Neural progenitor cell (in vitro differentiated cells): ENCODE data around the gene APOBEC3A. TPM values are rescaled to one million over a fixed set of nuclear protein-coding genes. Genes with fewer than 3 reads are reported as not detected.

Source experiments
- DNase-seq: peaks from one replicate; pipeline ENCODE4 v3.0.0-alpha.2; 2016; ENCODE audit warnings: low spot score
- H2AFZ ChIP-seq: fragments of 200-600 bp; sonication (generic); replicated peaks from 2 replicates; pipeline ENCODE4 v1.6.1; 2016; ENCODE audit warnings: antibody characterized with exemption
- H3F3A ChIP-seq: fragments of 200-600 bp; sonication (generic); 2 replicates; pipeline ENCODE4 v1.6.1; 2016; ENCODE audit warnings: antibody characterized with exemption, low read depth
- H3K27ac ChIP-seq: fragments of 200-600 bp; sonication (generic); 2 replicates; pipeline ENCODE4 v1.5.1; 2016; ENCODE audit warnings: mild to moderate bottlenecking
- H3K27me3 ChIP-seq: fragments of 200-600 bp; sonication (generic); 2 replicates; pipeline ENCODE4 v1.6.1; 2016; ENCODE audit warnings: mild to moderate bottlenecking, moderate library complexity
- H3K36me3 ChIP-seq: fragments of 200-600 bp; sonication (generic); 2 replicates; pipeline ENCODE4 v1.5.1; 2016
- H3K4me1 ChIP-seq: fragments of 200-600 bp; sonication (generic); 2 replicates; pipeline ENCODE4 v1.6.1; 2016; ENCODE audit warnings: mixed run types
- H3K4me2 ChIP-seq: fragments of 200-600 bp; sonication (generic); 2 replicates; pipeline ENCODE4 v1.6.1; 2016
- H3K4me3 ChIP-seq: fragments of 200-600 bp; sonication (generic); 2 replicates; pipeline ENCODE4 v1.5.1; 2016
- H3K79me2 ChIP-seq: fragments of 200-600 bp; sonication (generic); 2 replicates; pipeline ENCODE4 v1.6.1; 2016; ENCODE audit warnings: low read depth
- H3K9ac ChIP-seq: fragments of 200-600 bp; sonication (generic); 2 replicates; pipeline ENCODE4 v1.6.1; 2016
- H3K9me3 ChIP-seq: fragments of 200-600 bp; sonication (generic); 2 replicates; pipeline ENCODE4 v1.5.1; 2016; ENCODE audit warnings: low read depth
- H4K20me1 ChIP-seq: fragments of 200-600 bp; sonication (generic); 2 replicates; pipeline ENCODE4 v1.6.1; 2016; ENCODE audit warnings: low read depth
- H3K27ac Mint-ChIP-seq: 3 replicates; pipeline ENCODE4 v1.8.0; 2021; ENCODE audit warnings: mixed read lengths
- H3K27me3 Mint-ChIP-seq: 2 replicates; pipeline ENCODE4 v1.8.0; 2022; ENCODE audit warnings: low read depth, mild to moderate bottlenecking, inconsistent platforms, moderate library complexity, mixed read lengths; ENCODE audit not compliant: insufficient read depth
- H3K36me3 Mint-ChIP-seq: 3 replicates; pipeline ENCODE4 v1.8.0; 2021; ENCODE audit warnings: mixed read lengths
- H3K4me1 Mint-ChIP-seq: 3 replicates; pipeline ENCODE4 v1.8.0; 2021; ENCODE audit warnings: mixed read lengths
- H3K4me3 Mint-ChIP-seq: 3 replicates; pipeline ENCODE4 v1.8.0; 2021; ENCODE audit warnings: mild to moderate bottlenecking, moderate library complexity, mixed read lengths
- H3K9me3 Mint-ChIP-seq: 3 replicates; pipeline ENCODE4 v1.8.0; 2020; ENCODE audit warnings: mixed read lengths
- EZH2 ChIP-seq: fragments of 200-600 bp; sonication (generic); IDR thresholded peaks from 2 replicates; pipeline ENCODE4 v1.6.1; 2017; ENCODE audit warnings: antibody characterized with exemption, mild to moderate bottlenecking, moderate library complexity
- EZH2phosphoT487 ChIP-seq: fragments of 200-600 bp; sonication (generic); IDR thresholded peaks from 2 replicates; pipeline ENCODE4 v1.6.1; 2017; ENCODE audit warnings: antibody characterized with exemption
- total RNA-seq: library from RNA; depleted of rRNA; stranded (reverse); fragments of >200 nt; gene quantifications from 2 replicates; pipeline ENCODE4 v1.2.3, GENCODE V29; 2015; ENCODE audit warnings: low replicate concordance
- TF ChIP-seq, protein P1 (sequence below): fragments of 200-600 bp; sonication (generic); IDR thresholded peaks from 2 replicates; pipeline ENCODE4 v1.5.1; 2017; ENCODE audit warnings: antibody characterized with exemption, mild to moderate bottlenecking

APOBEC3A gene
- total RNA-seq, 1 donor from 2014 or later: not detected

DNA sequence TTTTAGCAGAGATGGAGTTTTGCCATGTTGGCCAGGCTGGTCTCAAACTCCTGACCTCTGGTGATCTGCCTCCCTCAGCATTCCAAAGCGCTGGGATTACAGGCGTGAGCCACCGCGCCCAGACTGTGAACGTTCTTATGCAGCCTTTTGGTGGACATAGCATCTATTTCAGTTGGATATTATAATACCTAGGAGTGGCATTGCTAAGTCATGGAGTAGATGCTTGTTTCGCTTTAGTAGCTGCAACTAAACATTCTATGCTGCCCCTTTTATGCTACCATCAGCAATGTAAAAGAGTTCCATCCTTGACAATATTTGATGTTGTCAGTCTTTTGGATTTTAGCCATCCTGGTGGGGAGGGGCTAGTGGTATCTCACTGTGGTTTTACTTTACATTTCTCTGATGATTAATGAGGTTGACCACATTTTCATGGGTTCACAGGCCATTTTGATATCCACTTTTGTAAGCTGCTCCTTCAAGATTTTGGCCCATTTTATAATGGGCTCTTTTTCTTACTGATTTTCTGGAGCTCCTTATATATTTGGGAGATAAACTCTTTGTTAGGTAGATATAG lies 16.5 kb upstream of the APOBEC3A start:
- no peak for DNase-seq
- no peak for TF ChIP-seq EZH2phosphoT487
- no peak for TF ChIP-seq EZH2
- TF ChIP-seq, protein P1, sequence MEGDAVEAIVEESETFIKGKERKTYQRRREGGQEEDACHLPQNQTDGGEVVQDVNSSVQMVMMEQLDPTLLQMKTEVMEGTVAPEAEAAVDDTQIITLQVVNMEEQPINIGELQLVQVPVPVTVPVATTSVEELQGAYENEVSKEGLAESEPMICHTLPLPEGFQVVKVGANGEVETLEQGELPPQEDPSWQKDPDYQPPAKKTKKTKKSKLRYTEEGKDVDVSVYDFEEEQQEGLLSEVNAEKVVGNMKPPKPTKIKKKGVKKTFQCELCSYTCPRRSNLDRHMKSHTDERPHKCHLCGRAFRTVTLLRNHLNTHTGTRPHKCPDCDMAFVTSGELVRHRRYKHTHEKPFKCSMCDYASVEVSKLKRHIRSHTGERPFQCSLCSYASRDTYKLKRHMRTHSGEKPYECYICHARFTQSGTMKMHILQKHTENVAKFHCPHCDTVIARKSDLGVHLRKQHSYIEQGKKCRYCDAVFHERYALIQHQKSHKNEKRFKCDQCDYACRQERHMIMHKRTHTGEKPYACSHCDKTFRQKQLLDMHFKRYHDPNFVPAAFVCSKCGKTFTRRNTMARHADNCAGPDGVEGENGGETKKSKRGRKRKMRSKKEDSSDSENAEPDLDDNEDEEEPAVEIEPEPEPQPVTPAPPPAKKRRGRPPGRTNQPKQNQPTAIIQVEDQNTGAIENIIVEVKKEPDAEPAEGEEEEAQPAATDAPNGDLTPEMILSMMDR: no peak
- Histone ChIP-seq H3F3A (no peaks in the 10 kb centered on the region), H3K27me3 (no peaks in the 10 kb centered on the region), H3K79me2 (no peaks in the 10 kb centered on the region), H3K36me3 (no peaks in the 10 kb centered on the region), H2AFZ (no peak overlapping the region), H3K27ac (no peak overlapping the region), H3K4me2 (no peak overlapping the region), H3K4me3 (no peak overlapping the region), H3K9ac (no peak overlapping the region), H4K20me1 (no peaks in the 10 kb centered on the region), H3K9me3 (no peaks in the 10 kb centered on the region), H3K4me1 (no peaks in the 10 kb centered on the region)
- H3K27ac Mint-ChIP-seq: no peak overlapping the region
- peaks cover 14% of the 10 kb centered on the region for H3K27me3 Mint-ChIP-seq
- H3K9me3 Mint-ChIP-seq: no peaks in the 10 kb centered on the region
- H3K4me3 Mint-ChIP-seq: no peak overlapping the region
- no peaks in the 10 kb centered on the region for H3K4me1 Mint-ChIP-seq
- no peaks in the 10 kb centered on the region for H3K36me3 Mint-ChIP-seq

DNA sequence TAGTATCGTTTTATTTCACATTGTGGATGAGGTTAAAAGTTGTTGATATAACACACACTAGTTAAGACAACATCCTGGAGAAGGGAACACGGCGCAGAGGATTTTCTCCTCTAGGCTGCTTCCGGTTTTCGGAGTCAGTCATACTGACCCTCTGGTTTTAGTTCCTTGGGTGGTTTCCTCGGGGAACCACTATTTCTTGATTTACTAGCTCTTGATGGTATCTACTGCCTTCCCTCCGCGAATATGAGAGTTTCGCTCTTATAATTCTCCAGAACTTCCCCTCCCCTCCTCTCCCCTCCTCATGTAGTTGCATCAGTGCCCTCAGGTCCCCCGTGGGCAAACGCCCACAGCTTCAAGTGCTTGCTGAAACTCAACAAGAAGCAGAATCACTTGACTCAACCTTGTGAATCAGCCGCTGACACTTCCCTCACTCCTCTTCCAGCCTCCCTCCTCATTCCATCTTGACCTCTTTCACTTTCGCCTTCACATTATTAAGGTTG lies 15.9 kb upstream of the APOBEC3A start:
- peaks cover 4% of the 10 kb centered on the region for H3K4me1 Mint-ChIP-seq
- H3K27ac Mint-ChIP-seq: no peak overlapping the region
- Histone ChIP-seq H3K4me3 (no peak overlapping the region), H3K9ac (no peak overlapping the region), H3K27me3 (no peaks in the 10 kb centered on the region), H4K20me1 (no peaks in the 10 kb centered on the region), H3K4me1 (peaks cover 2% of the 10 kb centered on the region), H2AFZ (no peak overlapping the region), H3K27ac (no peak overlapping the region), H3K79me2 (no peaks in the 10 kb centered on the region), H3K4me2 (no peak overlapping the region), H3K9me3 (no peaks in the 10 kb centered on the region), H3F3A (peaks cover 2% of the 10 kb centered on the region), H3K36me3 (no peaks in the 10 kb centered on the region)
- peaks cover 16% of the 10 kb centered on the region for H3K27me3 Mint-ChIP-seq
- TF ChIP-seq EZH2 (no peak), EZH2phosphoT487 (no peak)
- TF ChIP-seq, protein P1: no peak
- no peaks in the 10 kb centered on the region for H3K36me3 Mint-ChIP-seq
- DNase-seq: peak; percentile 0
- no peaks in the 10 kb centered on the region for H3K9me3 Mint-ChIP-seq
- no peak overlapping the region for H3K4me3 Mint-ChIP-seq

DNA sequence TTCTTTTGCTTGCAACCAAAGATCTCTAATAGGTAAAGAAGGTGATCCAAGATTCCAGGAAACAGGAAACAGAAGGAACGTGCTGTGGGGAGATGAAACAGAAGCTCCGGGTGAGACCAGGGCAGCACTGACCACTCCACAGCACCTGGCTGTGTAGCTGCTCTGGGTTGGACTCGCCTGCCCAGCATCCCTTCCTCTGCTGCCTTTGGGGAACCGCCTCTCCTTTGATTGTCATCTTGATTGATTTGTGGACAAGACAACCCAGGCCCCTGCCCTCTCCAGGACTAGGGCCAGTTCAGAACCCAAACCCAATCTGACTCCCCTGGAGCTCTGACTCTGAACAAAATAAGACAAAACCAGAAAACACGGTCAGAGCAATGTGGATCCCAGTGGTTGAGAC lies 14.7 kb upstream of the APOBEC3A start:
- Histone ChIP-seq H3K27ac (no peak overlapping the region), H2AFZ (no peak overlapping the region), H3K9ac (no peak overlapping the region), H3K79me2 (no peaks in the 10 kb centered on the region), H3F3A (peaks cover 14% of the 10 kb centered on the region), H3K4me2 (no peak overlapping the region), H3K36me3 (no peaks in the 10 kb centered on the region), H3K4me1 (peaks cover 14% of the 10 kb centered on the region), H3K4me3 (no peak overlapping the region), H3K27me3 (no peaks in the 10 kb centered on the region), H3K9me3 (no peaks in the 10 kb centered on the region), H4K20me1 (no peaks in the 10 kb centered on the region)
- Mint-ChIP-seq H3K4me3 (no peak overlapping the region), H3K27me3 (peaks cover 16% of the 10 kb centered on the region), H3K36me3 (no peaks in the 10 kb centered on the region), H3K4me1 (peaks cover 12% of the 10 kb centered on the region), H3K9me3 (no peaks in the 10 kb centered on the region), H3K27ac (no peak overlapping the region)
- peak; percentile 0 for DNase-seq
- no peak for TF ChIP-seq EZH2phosphoT487
- no peak for TF ChIP-seq EZH2
- TF ChIP-seq, protein P1: no peak
